Effector memory CD4-positive, alpha-beta T cell (primary cell): Measurements from ENCODE around the gene PRKCE.

Experiments
- DNase-seq, 3 donors: peaks; one replicate each; pipeline ENCODE4 v3.0.0-alpha.2; 2020
- H3K27ac ChIP-seq: 2 replicates; pipeline ENCODE4 v1.7.0; 2013; ENCODE audit warnings: mild to moderate bottlenecking, low read length, moderate library complexity; ENCODE audit not compliant: insufficient read depth, poor library complexity, severe bottlenecking
- H3K27me3 ChIP-seq: replicated peaks from 2 replicates; pipeline ENCODE4 v1.7.0; 2013; ENCODE audit warnings: mild to moderate bottlenecking, low read length; ENCODE audit not compliant: insufficient read depth, control insufficient read depth, poor library complexity, severe bottlenecking
- H3K36me3 ChIP-seq: 2 replicates; pipeline ENCODE4 v1.7.0; 2013; ENCODE audit warnings: mild to moderate bottlenecking, low read length, moderate library complexity; ENCODE audit not compliant: control insufficient read depth, insufficient read depth
- H3K4me1 ChIP-seq: 2 replicates; pipeline ENCODE4 v1.7.0; 2013; ENCODE audit warnings: low read length, mild to moderate bottlenecking; ENCODE audit not compliant: control insufficient read depth, insufficient read depth, poor library complexity, severe bottlenecking
- H3K4me3 ChIP-seq: 2 replicates; pipeline ENCODE4 v1.7.0; 2013; ENCODE audit warnings: low read length, low read depth, mild to moderate bottlenecking; ENCODE audit not compliant: insufficient read depth, poor library complexity, severe bottlenecking
- H3K9me3 ChIP-seq: 2 replicates; pipeline ENCODE4 v1.7.0; 2013; ENCODE audit warnings: mild to moderate bottlenecking, low read length, moderate library complexity; ENCODE audit not compliant: control insufficient read depth

The PRKCE gene

GRCh38 chr2:45876611-45877010, 225.1 kb downstream of the PRKCE start:
- no peak overlapping the region for H3K4me3 ChIP-seq

GRCh38 chr2:45879406-45879805, 227.9 kb downstream of the PRKCE start:
- peaks cover 9% of the 10 kb centered on the region for H3K9me3 ChIP-seq

More at GRCh38 chr2:45876611-45877010, 225.1 kb downstream of the PRKCE start:
- no peak for DNase-seq
- Histone ChIP-seq H3K4me1 (no peaks in the 10 kb centered on the region), H3K9me3 (peaks cover 9% of the 10 kb centered on the region), H3K27me3 (no peaks in the 10 kb centered on the region), H3K27ac (no peak overlapping the region), H3K36me3 (no peaks in the 10 kb centered on the region)

GRCh38 chr2:45879936-45880335, 228.5 kb downstream of the PRKCE start:
- Histone ChIP-seq H3K27ac (no peak overlapping the region), H3K36me3 (no peaks in the 10 kb centered on the region), H3K27me3 (no peaks in the 10 kb centered on the region), H3K4me3 (no peak overlapping the region), H3K9me3 (peaks cover 9% of the 10 kb centered on the region), H3K4me1 (no peaks in the 10 kb centered on the region)
- DNase-seq: no peak

More at GRCh38 chr2:45879406-45879805, 227.9 kb downstream of the PRKCE start:
- Histone ChIP-seq H3K36me3 (no peaks in the 10 kb centered on the region), H3K4me1 (no peaks in the 10 kb centered on the region), H3K27me3 (no peaks in the 10 kb centered on the region), H3K4me3 (no peak overlapping the region), H3K27ac (no peak overlapping the region)
- no peak for DNase-seq

- H3K4me1 ChIP-seq: no peaks in the 10 kb centered on the region
- no peaks in the 10 kb centered on the region for H3K9me3 ChIP-seq
- H3K27me3 ChIP-seq: no peaks in the 10 kb centered on the region
- H3K4me3 ChIP-seq: no peak overlapping the region
- H3K27ac ChIP-seq: no peak overlapping the region
- no peak for DNase-seq
- H3K36me3 ChIP-seq: no peaks in the 10 kb centered on the region
Measured at GRCh38 chr2:45881970-45882581, 230.6 kb downstream of the PRKCE start.

- H3K27ac ChIP-seq: no peak overlapping the region
Measured at GRCh38 chr2:45882707-45883602, 231.5 kb downstream of the PRKCE start.

GRCh38 chr2:45883603-45884000, 232.1 kb downstream of the PRKCE start:
- no peak overlapping the region for H3K4me3 ChIP-seq
- no peaks in the 10 kb centered on the region for H3K27me3 ChIP-seq
- DNase-seq: no peak
- H3K4me1 ChIP-seq: no peaks in the 10 kb centered on the region
- no peak overlapping the region for H3K27ac ChIP-seq
- H3K36me3 ChIP-seq: no peaks in the 10 kb centered on the region
- no peaks in the 10 kb centered on the region for H3K9me3 ChIP-seq

More at GRCh38 chr2:45882707-45883602, 231.5 kb downstream of the PRKCE start:
- Histone ChIP-seq H3K4me3 (no peak overlapping the region), H3K36me3 (no peaks in the 10 kb centered on the region), H3K27me3 (no peaks in the 10 kb centered on the region), H3K9me3 (no peaks in the 10 kb centered on the region), H3K4me1 (no peaks in the 10 kb centered on the region)
- DNase-seq: no peak

- Histone ChIP-seq H3K9me3 (no peaks in the 10 kb centered on the region), H3K4me1 (no peaks in the 10 kb centered on the region), H3K4me3 (no peak overlapping the region), H3K27ac (no peak overlapping the region), H3K36me3 (no peaks in the 10 kb centered on the region), H3K27me3 (no peaks in the 10 kb centered on the region)
- DNase-seq: no peak
Measured at GRCh38 chr2:45884126-45884525, 232.7 kb downstream of the PRKCE start.

- no peaks in the 10 kb centered on the region for H3K4me1 ChIP-seq
- H3K9me3 ChIP-seq: no peaks in the 10 kb centered on the region
- no peak overlapping the region for H3K27ac ChIP-seq
Measured at GRCh38 chr2:45885171-45885621, 233.7 kb downstream of the PRKCE start.

GRCh38 chr2:45886171-45886663, 234.7 kb downstream of the PRKCE start:
- DNase-seq: no peak
- H3K4me3 ChIP-seq: no peak overlapping the region
- no peaks in the 10 kb centered on the region for H3K9me3 ChIP-seq
- H3K27me3 ChIP-seq: no peaks in the 10 kb centered on the region
- no peak overlapping the region for H3K27ac ChIP-seq
- H3K36me3 ChIP-seq: no peaks in the 10 kb centered on the region
- H3K4me1 ChIP-seq: no peaks in the 10 kb centered on the region

More at GRCh38 chr2:45885171-45885621, 233.7 kb downstream of the PRKCE start:
- no peaks in the 10 kb centered on the region for H3K36me3 ChIP-seq
- no peak overlapping the region for H3K4me3 ChIP-seq
- DNase-seq: no peak
- no peaks in the 10 kb centered on the region for H3K27me3 ChIP-seq

GRCh38 chr2:45888167-45888566, 236.7 kb downstream of the PRKCE start:
- no peaks in the 10 kb centered on the region for H3K36me3 ChIP-seq
- H3K27me3 ChIP-seq: no peaks in the 10 kb centered on the region
- H3K4me1 ChIP-seq: no peaks in the 10 kb centered on the region
- H3K4me3 ChIP-seq: no peak overlapping the region
- no peaks in the 10 kb centered on the region for H3K9me3 ChIP-seq
- no peak overlapping the region for H3K27ac ChIP-seq
- DNase-seq: no peak
